Activated T-helper 2 cell treated with anti-CD3 and anti-CD28 coated beads, Interferon-gamma antibody, Interleukin-2, Interleukin-4, amounts not matched to agents 10 μg/mL and 5 μg/mL and 100 μg/mL, durations not matched to agents 14 hours and 24 hours and 36 hours (primary cell): ENCODE results near the gene SPI1. TPM values are rescaled to one million over a fixed set of nuclear protein-coding genes. Genes with fewer than 3 reads are reported as not detected.

Source experiments
- DNase-seq: peaks from one replicate; pipeline ENCODE4 v3.0.0; 2021; ENCODE audit warnings: low spot score
- H3K27ac Mint-ChIP-seq: one replicate; pipeline ENCODE4 v1.8.0; 2021; ENCODE audit warnings: mixed read lengths
- H3K27me3 Mint-ChIP-seq: one replicate; pipeline ENCODE4 v1.8.0; 2021; ENCODE audit warnings: low read depth, mixed read lengths
- H3K36me3 Mint-ChIP-seq: one replicate; pipeline ENCODE4 v1.8.0; 2021; ENCODE audit warnings: low read depth, mixed read lengths
- H3K4me1 Mint-ChIP-seq: one replicate; pipeline ENCODE4 v1.8.0; 2021; ENCODE audit warnings: low read depth, mixed read lengths
- H3K4me3 Mint-ChIP-seq: one replicate; pipeline ENCODE4 v1.8.0; 2021; ENCODE audit warnings: low read depth, mild to moderate bottlenecking, moderate library complexity, mixed read lengths
- H3K9me3 Mint-ChIP-seq: one replicate; pipeline ENCODE4 v1.8.0; 2021; ENCODE audit warnings: mixed read lengths
- intact Hi-C: fragments of 100-400 bp; cut with micrococcal nuclease; formaldehyde crosslinking; loops from one replicate; pipeline ENCODE4 v1.15.1; 2023
- total RNA-seq: library from RNA; stranded (reverse); gene quantifications from 2 replicates; pipeline ENCODE4 v1.2.3, GENCODE V29; 2022

SPI1 gene
- total RNA-seq, 1 donor from 2014 or later, result 0.11 TPM

- intact Hi-C loops, result no loop called here
- no peak overlapping the region for H3K4me3 Mint-ChIP-seq
- DNase-seq, result no peak
- H3K27ac Mint-ChIP-seq, result no peak overlapping the region
- no peaks in the 10 kb centered on the region for H3K36me3 Mint-ChIP-seq
- no peaks in the 10 kb centered on the region for H3K9me3 Mint-ChIP-seq
- no peaks in the 10 kb centered on the region for H3K27me3 Mint-ChIP-seq
- peaks cover 14% of the 10 kb centered on the region for H3K4me1 Mint-ChIP-seq
These were observed 12.0 kb upstream of the SPI1 start for GRCh38 chr11:47390422-47390760.

DNA sequence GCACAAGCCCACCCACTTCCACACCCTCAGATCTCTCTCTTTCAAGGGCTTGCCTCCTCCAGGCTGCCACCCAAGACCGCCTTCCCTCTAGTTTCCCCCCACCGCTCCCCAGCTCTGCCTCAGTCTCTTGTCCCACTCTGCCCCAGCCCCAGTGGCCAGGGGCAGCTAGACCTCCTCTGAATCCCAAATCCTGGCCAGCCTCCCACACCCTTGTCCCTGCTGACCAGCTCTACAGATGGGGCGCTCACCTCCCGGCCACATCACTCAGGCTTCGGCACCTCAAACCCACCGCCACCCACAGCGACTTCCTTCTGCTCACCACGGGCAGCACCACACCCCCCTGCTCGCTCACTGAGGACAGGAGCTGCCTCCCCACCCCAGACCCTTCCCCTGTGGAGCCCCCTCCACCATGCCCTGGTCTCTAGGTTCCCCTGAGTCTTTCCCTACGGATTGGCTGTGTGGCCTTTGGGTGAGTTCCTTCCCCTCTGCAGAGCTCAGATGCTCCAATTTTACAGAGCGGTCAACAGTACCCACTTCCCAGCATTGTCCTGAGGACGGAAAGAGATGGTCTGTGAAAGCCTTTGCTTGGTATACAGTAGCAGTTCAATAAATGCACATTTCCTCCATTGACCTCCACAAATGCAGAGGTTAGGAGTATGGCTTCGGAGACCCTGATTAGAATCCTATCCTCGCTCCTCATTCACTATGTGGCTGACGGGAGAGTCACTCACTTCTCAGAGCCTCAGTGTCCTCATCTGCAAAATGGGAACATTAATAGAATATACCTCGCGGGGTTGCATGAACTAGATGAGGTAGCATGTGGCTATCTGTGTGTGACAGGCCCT, 11.5 kb upstream of the SPI1 start:
- Mint-ChIP-seq H3K27ac (no peak overlapping the region), H3K27me3 (no peaks in the 10 kb centered on the region), H3K4me3 (no peak overlapping the region), H3K4me1 (peaks cover 13% of the 10 kb centered on the region), H3K9me3 (no peaks in the 10 kb centered on the region), H3K36me3 (no peaks in the 10 kb centered on the region)
- DNase-seq, result no peak
- intact Hi-C loops, result no loop called here

DNA sequence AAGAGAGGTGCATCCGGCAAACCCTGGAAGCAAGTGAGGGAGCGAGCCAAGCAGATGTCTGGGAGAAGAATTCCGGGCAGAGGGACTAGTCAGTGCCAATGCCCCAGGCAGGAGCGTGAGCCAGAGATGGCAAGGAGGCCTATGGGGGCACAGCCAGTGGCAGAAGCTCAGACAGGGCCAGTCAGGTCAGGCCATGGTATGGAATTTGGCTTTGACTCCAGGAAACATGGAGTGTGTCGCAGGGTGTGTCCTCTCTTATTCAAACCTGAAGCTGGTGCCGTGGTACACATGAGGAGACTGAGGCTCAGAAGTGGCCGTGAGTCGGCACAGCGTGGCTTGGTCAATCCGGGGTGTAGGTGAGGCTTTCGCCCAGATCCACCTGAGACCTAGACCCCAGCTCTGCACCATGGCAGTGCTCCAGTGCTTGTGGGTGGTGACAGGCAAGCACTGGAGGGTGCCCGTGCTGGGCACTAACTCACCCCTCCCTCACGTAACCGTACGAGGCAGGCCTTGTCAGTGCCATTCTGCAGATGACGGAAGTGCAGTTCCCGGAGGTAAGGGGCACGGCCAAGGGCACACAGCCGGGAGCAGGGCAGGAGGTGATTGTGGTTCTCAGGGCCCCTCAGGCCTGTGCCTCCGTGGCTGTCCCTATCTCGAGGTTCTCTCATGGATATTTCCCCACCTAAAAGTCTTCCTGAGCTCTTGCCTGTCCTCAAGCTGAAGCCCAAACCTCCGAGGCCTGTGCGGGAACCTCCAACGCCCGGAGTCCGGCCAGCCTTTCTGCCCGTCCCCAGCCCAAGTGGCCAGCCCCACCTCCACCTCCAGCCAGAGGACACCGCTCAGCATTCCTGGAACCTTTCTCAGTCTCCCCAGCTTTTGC, 10.6 kb upstream of the SPI1 start:
- H3K4me3 Mint-ChIP-seq, result no peak overlapping the region
- intact Hi-C loops, result no loop called here
- H3K9me3 Mint-ChIP-seq, result no peaks in the 10 kb centered on the region
- H3K27ac Mint-ChIP-seq, result no peak overlapping the region
- DNase-seq, result no peak
- peaks cover 9% of the 10 kb centered on the region for H3K4me1 Mint-ChIP-seq
- no peaks in the 10 kb centered on the region for H3K36me3 Mint-ChIP-seq
- no peaks in the 10 kb centered on the region for H3K27me3 Mint-ChIP-seq

- no peak overlapping the region for H3K27ac Mint-ChIP-seq
These were observed 9.8 kb upstream of the SPI1 start for GRCh38 chr11:47387944-47388696.

GRCh38 chr11:47384498-47384897, 6.2 kb upstream of the SPI1 start:
- Mint-ChIP-seq H3K27ac (no peak overlapping the region), H3K27me3 (no peaks in the 10 kb centered on the region), H3K4me3 (no peak overlapping the region), H3K9me3 (no peaks in the 10 kb centered on the region), H3K4me1 (peaks cover 3% of the 10 kb centered on the region), H3K36me3 (no peaks in the 10 kb centered on the region)
- intact Hi-C loops, result no loop called here
- no peak for DNase-seq

More at GRCh38 chr11:47387944-47388696, 9.8 kb upstream of the SPI1 start:
- intact Hi-C loops, result no loop called here
- no peaks in the 10 kb centered on the region for H3K27me3 Mint-ChIP-seq
- DNase-seq, result no peak
- no peak overlapping the region for H3K4me3 Mint-ChIP-seq
- no peaks in the 10 kb centered on the region for H3K9me3 Mint-ChIP-seq
- peaks cover 9% of the 10 kb centered on the region for H3K4me1 Mint-ChIP-seq
- H3K36me3 Mint-ChIP-seq, result no peaks in the 10 kb centered on the region

DNA sequence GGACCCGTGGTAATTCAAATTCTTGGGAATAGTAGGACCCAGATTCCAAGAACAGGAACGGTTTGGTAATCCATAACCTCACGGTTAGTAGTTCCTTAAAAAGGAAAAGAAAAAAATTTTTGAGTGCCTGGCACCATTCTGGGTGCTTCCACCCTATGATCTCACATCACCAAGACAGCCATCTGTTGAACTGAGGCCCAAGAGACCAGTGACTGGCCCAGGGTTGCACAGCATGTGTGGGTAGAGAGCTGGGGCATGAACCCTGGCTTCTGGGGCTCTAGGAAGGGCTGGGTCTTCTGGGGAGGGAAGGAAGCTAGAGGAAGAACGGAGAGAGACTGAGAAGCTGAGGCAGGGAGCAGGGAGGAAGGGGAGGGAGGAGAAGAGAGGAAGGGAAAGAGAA, 4.7 kb upstream of the SPI1 start:
- H3K4me1 Mint-ChIP-seq, result peaks cover 2% of the 10 kb centered on the region
- no peaks in the 10 kb centered on the region for H3K27me3 Mint-ChIP-seq
- DNase-seq, result no peak
- no peaks in the 10 kb centered on the region for H3K36me3 Mint-ChIP-seq
- H3K9me3 Mint-ChIP-seq, result no peaks in the 10 kb centered on the region
- H3K4me3 Mint-ChIP-seq, result no peak overlapping the region
- intact Hi-C loops, result no loop called here
- no peak overlapping the region for H3K27ac Mint-ChIP-seq

- DNase-seq, result no peak
- intact Hi-C loops, result no loop called here
- H3K27ac Mint-ChIP-seq, result no peak overlapping the region
These were observed 1.7 kb upstream of the SPI1 start for GRCh38 chr11:47380078-47380477.

DNA sequence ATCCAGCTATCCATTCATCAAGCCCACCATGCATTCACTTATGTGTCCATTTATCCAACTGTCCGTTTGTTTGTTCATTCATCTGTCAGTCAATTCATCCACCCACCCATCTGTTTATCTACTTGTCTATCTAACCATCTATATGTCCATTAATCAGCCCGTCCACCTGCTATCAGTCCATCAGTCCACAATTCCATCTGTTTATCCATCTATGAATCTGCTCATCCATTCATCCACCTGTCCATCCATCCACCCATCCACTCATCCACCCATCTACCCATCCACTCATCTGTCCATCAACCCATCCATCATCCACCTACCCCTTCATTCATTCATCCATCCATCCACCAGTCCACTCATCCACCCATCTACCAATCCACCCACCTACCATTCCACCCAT, 970 bp upstream of the SPI1 start:
- no peak overlapping the region for H3K4me3 Mint-ChIP-seq
- H3K27me3 Mint-ChIP-seq, result no peaks in the 10 kb centered on the region
- peaks cover 5% of the 10 kb centered on the region for H3K4me1 Mint-ChIP-seq
- H3K27ac Mint-ChIP-seq, result no peak overlapping the region
- H3K36me3 Mint-ChIP-seq, result no peaks in the 10 kb centered on the region
- DNase-seq, result no peak
- no peaks in the 10 kb centered on the region for H3K9me3 Mint-ChIP-seq
- intact Hi-C loops, result loop anchor here (10.0 kb wide), 1 partner anchor 475 kb away; no protein-coding TSS in a partner anchor

More at GRCh38 chr11:47380078-47380477, 1.7 kb upstream of the SPI1 start:
- no peak overlapping the region for H3K4me3 Mint-ChIP-seq
- H3K9me3 Mint-ChIP-seq, result no peaks in the 10 kb centered on the region
- no peaks in the 10 kb centered on the region for H3K36me3 Mint-ChIP-seq
- H3K4me1 Mint-ChIP-seq, result peaks cover 2% of the 10 kb centered on the region
- H3K27me3 Mint-ChIP-seq, result no peaks in the 10 kb centered on the region

GRCh38 chr11:47378836-47379170, 456 bp upstream of the SPI1 start:
- intact Hi-C loops, result loop anchor here (10.0 kb wide), 1 partner anchor 476 kb away; no protein-coding TSS in a partner anchor

GRCh38 chr11:47377571-47378009, 757 bp downstream of the SPI1 start:
- H3K4me1 Mint-ChIP-seq, result peaks cover 9% of the 10 kb centered on the region
- H3K27ac Mint-ChIP-seq, result no peak overlapping the region
- intact Hi-C loops, result loop anchor here (10.0 kb wide), 1 partner anchor 477 kb away; no protein-coding TSS in a partner anchor
- no peaks in the 10 kb centered on the region for H3K9me3 Mint-ChIP-seq
- H3K4me3 Mint-ChIP-seq, result no peak overlapping the region
- no peak for DNase-seq
- no peaks in the 10 kb centered on the region for H3K27me3 Mint-ChIP-seq
- H3K36me3 Mint-ChIP-seq, result no peaks in the 10 kb centered on the region

More at GRCh38 chr11:47378836-47379170, 456 bp upstream of the SPI1 start:
- Mint-ChIP-seq H3K27me3 (no peaks in the 10 kb centered on the region), H3K27ac (no peak overlapping the region), H3K9me3 (no peaks in the 10 kb centered on the region), H3K4me3 (no peak overlapping the region), H3K36me3 (no peaks in the 10 kb centered on the region), H3K4me1 (peaks cover 9% of the 10 kb centered on the region)
- DNase-seq, result no peak

DNA sequence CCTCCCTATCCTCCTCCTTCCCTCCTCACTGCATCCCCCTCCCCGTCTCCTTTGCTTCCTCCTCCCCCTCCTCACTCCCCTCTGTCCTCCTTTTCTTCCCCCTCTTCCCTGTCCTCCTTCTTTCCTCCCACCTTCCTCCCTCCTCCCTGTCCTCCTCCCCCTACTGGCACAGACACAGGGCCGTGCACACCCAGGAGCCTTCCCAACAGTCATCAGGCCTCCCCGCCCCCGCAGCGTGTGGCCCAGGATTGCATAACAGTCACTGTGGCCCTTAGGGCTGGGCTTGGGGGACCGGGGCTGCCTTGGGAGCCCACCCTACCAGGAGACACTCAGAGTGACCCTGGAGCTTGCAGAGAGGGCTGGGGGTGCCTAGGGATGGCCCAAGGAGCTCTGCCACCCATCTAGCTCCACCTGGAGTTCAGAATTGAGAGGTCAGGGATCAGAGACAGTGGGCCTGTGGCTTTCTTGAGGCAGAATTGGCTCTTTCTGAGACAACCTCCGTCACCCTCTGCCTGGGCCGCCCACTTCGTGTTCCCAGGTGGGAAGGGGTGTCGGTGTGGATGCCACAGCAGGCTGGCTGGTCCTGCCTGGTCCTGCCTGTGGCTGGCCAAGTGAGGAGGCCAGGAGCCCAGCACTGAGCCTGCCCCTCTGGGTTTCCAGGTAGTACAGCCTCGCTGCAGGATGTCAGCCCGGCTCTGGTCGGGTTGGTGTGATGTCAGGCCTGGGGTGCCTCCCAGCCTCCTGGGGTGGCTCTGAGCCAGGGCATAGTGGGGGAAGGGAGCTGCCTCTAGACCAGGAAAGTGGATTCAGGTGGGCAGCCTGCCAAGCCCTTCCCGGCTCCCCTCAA, 1.6 kb downstream of the SPI1 start:
- H3K27me3 Mint-ChIP-seq, result no peaks in the 10 kb centered on the region
- H3K36me3 Mint-ChIP-seq, result no peaks in the 10 kb centered on the region
- intact Hi-C loops, result loop anchor here (10.0 kb wide), 1 partner anchor 478 kb away; no protein-coding TSS in a partner anchor
- no peak overlapping the region for H3K4me3 Mint-ChIP-seq
- H3K4me1 Mint-ChIP-seq, result peaks cover 9% of the 10 kb centered on the region
- no peaks in the 10 kb centered on the region for H3K9me3 Mint-ChIP-seq
- H3K27ac Mint-ChIP-seq, result no peak overlapping the region
- DNase-seq, result no peak

- Mint-ChIP-seq H3K4me1 (peaks cover 9% of the 10 kb centered on the region), H3K9me3 (no peaks in the 10 kb centered on the region), H3K27ac (no peak overlapping the region), H3K27me3 (no peaks in the 10 kb centered on the region), H3K4me3 (no peak overlapping the region), H3K36me3 (no peaks in the 10 kb centered on the region)
- intact Hi-C loops, result loop anchor here (10.0 kb wide), 1 partner anchor 479 kb away; no protein-coding TSS in a partner anchor
- DNase-seq, result no peak
These were observed 2.2 kb downstream of the SPI1 start for GRCh38 chr11:47376107-47376524.
